GM21528 (cell line): ENCODE data around the gene PSMD4.
"Not testable (repeated sequence)": the region's sequence is repeated elsewhere in the genome, so short reads cannot be mapped to it uniquely, and the experiment has no call there.

ENCODE experiments used
- ATAC-seq: cut with Tn5 transposase; IDR thresholded peaks from one replicate; pipeline ENCODE4 v1.9.1; 2021; ENCODE audit warnings: mild to moderate bottlenecking, moderate library complexity; ENCODE audit not compliant: unreplicated experiment, low FRiP score

PSMD4 gene

GRCh38 chr1:151267760-151268159 is 13.2 kb downstream of the PSMD4 start:
- no peak for ATAC-seq

GRCh38 chr1:151273924-151274466 is 19.5 kb downstream of the PSMD4 start:
- ATAC-seq, result no peak

GRCh38 chr1:151275341-151275740 is 20.8 kb downstream of the PSMD4 start:
- not testable (repeated sequence) for ATAC-seq

GRCh38 chr1:151277249-151277648 is 22.7 kb downstream of the PSMD4 start:
- no peak for ATAC-seq

GRCh38 chr1:151281225-151281968 is 26.9 kb downstream of the PSMD4 start:
- ATAC-seq, result peak; percentile 31

GRCh38 chr1:151281969-151282882 is 27.7 kb downstream of the PSMD4 start, which contains the start of gene ZNF687:
Gene ZNF687 (plus strand): TSS chr1:151282299. CDS start chr1:151286292, 3,993 bp downstream.
- peak; percentile 82 for ATAC-seq

- peak; percentile 1 for ATAC-seq
Measured at GRCh38 chr1:151282883-151283725, 28.6 kb downstream of the PSMD4 start.

- ATAC-seq, result no peak
Measured at GRCh38 chr1:151284013-151284577, 29.6 kb downstream of the PSMD4 start.

- ATAC-seq, result no peak
Measured at GRCh38 chr1:151286619-151287340, 32.2 kb downstream of the PSMD4 start.

GRCh38 chr1:151287341-151287699 is 32.8 kb downstream of the PSMD4 start:
- ATAC-seq, result no peak

- no peak for ATAC-seq
Measured at GRCh38 chr1:151287767-151288500, 33.4 kb downstream of the PSMD4 start.

- no peak for ATAC-seq
Measured at GRCh38 chr1:151288502-151288901, 34.0 kb downstream of the PSMD4 start.

- ATAC-seq, result no peak
Measured at GRCh38 chr1:151289080-151289935, 34.8 kb downstream of the PSMD4 start.

GRCh38 chr1:151289991-151290708 is 35.6 kb downstream of the PSMD4 start:
- no peak for ATAC-seq

GRCh38 chr1:151290709-151291303 is 36.3 kb downstream of the PSMD4 start:
- ATAC-seq, result no peak

GRCh38 chr1:151292207-151293030 is 37.9 kb downstream of the PSMD4 start:
- ATAC-seq, result no peak
